ENCODE data around the gene PTPN20.
"Not testable (repeated sequence)": the region's sequence is repeated elsewhere in the genome, so short reads cannot be mapped to it uniquely, and the experiment has no call there.

The PTPN20 gene

GRCh38 chr10:46911144-46911876 lies at the start of gene PTPN20:
Gene PTPN20 (plus strand): TSS chr10:46911428. CDS start chr10:46932500, 21,072 bp downstream.
- FAIRE-seq, result not testable (repeated sequence)

- FAIRE-seq, result not testable (repeated sequence)
Observed at GRCh38 chr10:46869716-46870115, 41.5 kb upstream of the PTPN20 start.

GRCh38 chr10:46871583-46871982 lies 39.6 kb upstream of the PTPN20 start:
- not testable (repeated sequence) for FAIRE-seq

- not testable (repeated sequence) for FAIRE-seq
Observed at GRCh38 chr10:46875304-46875703, 35.9 kb upstream of the PTPN20 start.

- FAIRE-seq, result not testable (repeated sequence)
Observed at GRCh38 chr10:46876773-46877172, 34.5 kb upstream of the PTPN20 start.

- FAIRE-seq, result not testable (repeated sequence)
Observed at GRCh38 chr10:46878761-46879160, 32.5 kb upstream of the PTPN20 start.

- FAIRE-seq, result not testable (repeated sequence)
Observed at GRCh38 chr10:46890813-46891611, 20.2 kb upstream of the PTPN20 start.

GRCh38 chr10:46896762-46897692 lies 14.2 kb upstream of the PTPN20 start:
- FAIRE-seq, result not testable (repeated sequence)

GRCh38 chr10:46901247-46901646 lies 10.0 kb upstream of the PTPN20 start:
- FAIRE-seq, result not testable (repeated sequence)

- not testable (repeated sequence) for FAIRE-seq
Observed at GRCh38 chr10:46903874-46904273, 7.4 kb upstream of the PTPN20 start.

- not testable (repeated sequence) for FAIRE-seq
Observed at GRCh38 chr10:46906359-46906758, 4.9 kb upstream of the PTPN20 start.

GRCh38 chr10:46907185-46908117 lies 3.8 kb upstream of the PTPN20 start:
- not testable (repeated sequence) for FAIRE-seq

GRCh38 chr10:46922498-46922897 lies 11.3 kb downstream of the PTPN20 start:
- FAIRE-seq, result not testable (repeated sequence)

GRCh38 chr10:46925156-46925555 lies 13.9 kb downstream of the PTPN20 start:
- FAIRE-seq, result not testable (repeated sequence)

GRCh38 chr10:46925853-46926252 lies 14.6 kb downstream of the PTPN20 start:
- FAIRE-seq, result peak; percentile 60

- FAIRE-seq, result not testable (repeated sequence)
Observed at GRCh38 chr10:46928810-46929209, 17.6 kb downstream of the PTPN20 start.

GRCh38 chr10:46932383-46932782 lies 21.2 kb downstream of the PTPN20 start:
- not testable (repeated sequence) for FAIRE-seq

GRCh38 chr10:46941091-46941490 lies 29.9 kb downstream of the PTPN20 start:
- FAIRE-seq, result not testable (repeated sequence)

GRCh38 chr10:46948687-46949518 lies 37.7 kb downstream of the PTPN20 start:
- not testable (repeated sequence) for FAIRE-seq

GRCh38 chr10:46952540-46952939 lies 41.3 kb downstream of the PTPN20 start:
- not testable (repeated sequence) for FAIRE-seq
